GM23338 (cell line): Measurements from ENCODE around the gene C6orf15. TPM values are rescaled to one million over a fixed set of nuclear protein-coding genes. Genes with fewer than 3 reads are reported as not detected.

Experiments used
- ATAC-seq: fragments of 200-7000 bp; cut with Tn5 transposase; 3 replicates; pipeline ENCODE4 v1.9.1; 2020
- DNase-seq: peaks from one replicate; pipeline ENCODE4 v3.0.0-alpha.2; 2015; ENCODE audit warnings: low spot score
- H2AFZ ChIP-seq: fragments of 200-600 bp; sonication (generic); 2 replicates; pipeline ENCODE4 v1.8.0; 2016; ENCODE audit warnings: antibody characterized with exemption, mild to moderate bottlenecking, moderate library complexity
- H3F3A ChIP-seq: fragments of 200-600 bp; sonication (generic); replicated peaks from 2 replicates; pipeline ENCODE4 v1.8.0; 2017; ENCODE audit warnings: antibody characterized with exemption, mixed run types, low read depth
- H3K27ac ChIP-seq: fragments of 200-600 bp; sonication (generic); 2 replicates; pipeline ENCODE4 v1.6.1; 2016; ENCODE audit warnings: low read depth
- H3K27me3 ChIP-seq: fragments of 200-600 bp; sonication (generic); 2 replicates; pipeline ENCODE4 v1.8.0; 2016; ENCODE audit warnings: mild to moderate bottlenecking, mixed run types, moderate library complexity; ENCODE audit not compliant: insufficient read depth
- H3K36me3 ChIP-seq: fragments of 200-600 bp; sonication (generic); 2 replicates; pipeline ENCODE4 v1.8.0; 2016; ENCODE audit warnings: mild to moderate bottlenecking; ENCODE audit not compliant: insufficient read depth
- H3K4me1 ChIP-seq: fragments of 200-600 bp; sonication (generic); 2 replicates; pipeline ENCODE4 v1.8.0; 2016; ENCODE audit warnings: mild to moderate bottlenecking, moderate library complexity; ENCODE audit not compliant: insufficient read depth
- H3K4me2 ChIP-seq: fragments of 200-600 bp; sonication (generic); 2 replicates; pipeline ENCODE4 v1.7.1; 2017; ENCODE audit warnings: mixed run types
- H3K4me3 ChIP-seq: fragments of 200-600 bp; sonication (generic); 2 replicates; pipeline ENCODE4 v1.6.1; 2016; ENCODE audit warnings: mixed run types
- H3K79me2 ChIP-seq: fragments of 200-600 bp; sonication (generic); replicated peaks from 2 replicates; pipeline ENCODE4 v1.8.0; 2017; ENCODE audit warnings: mild to moderate bottlenecking; ENCODE audit not compliant: insufficient read depth
- H3K9me2 ChIP-seq: fragments of 200-600 bp; sonication (generic); 2 replicates; pipeline ENCODE4 v1.8.0; 2017; ENCODE audit not compliant: insufficient read depth
- H4K20me1 ChIP-seq: fragments of 200-600 bp; sonication (generic); replicated peaks from 2 replicates; pipeline ENCODE4 v1.8.0; 2017; ENCODE audit warnings: mild to moderate bottlenecking; ENCODE audit not compliant: insufficient read depth
- H3K27ac Mint-ChIP-seq: 2 replicates; pipeline ENCODE4 v1.8.0; 2020; ENCODE audit warnings: inconsistent platforms, mild to moderate bottlenecking, moderate library complexity, mixed read lengths
- H3K27me3 Mint-ChIP-seq: 3 replicates; pipeline ENCODE4 v1.8.0; 2022; ENCODE audit warnings: low read depth, mild to moderate bottlenecking, moderate library complexity, mixed read lengths, inconsistent platforms; ENCODE audit not compliant: insufficient read depth, poor library complexity
- H3K36me3 Mint-ChIP-seq: 3 replicates; pipeline ENCODE4 v1.8.0; 2021; ENCODE audit warnings: low read depth, mild to moderate bottlenecking, inconsistent platforms, moderate library complexity, mixed read lengths
- H3K4me1 Mint-ChIP-seq: 3 replicates; pipeline ENCODE4 v1.8.0; 2020; ENCODE audit warnings: mild to moderate bottlenecking, inconsistent platforms, mixed read lengths
- H3K4me3 Mint-ChIP-seq: 3 replicates; pipeline ENCODE4 v1.8.0; 2021; ENCODE audit warnings: moderate library complexity, mild to moderate bottlenecking, inconsistent platforms, mixed read lengths
- H3K9me3 Mint-ChIP-seq: 3 replicates; pipeline ENCODE4 v1.8.0; 2020; ENCODE audit warnings: moderate library complexity, mild to moderate bottlenecking, inconsistent platforms, mixed read lengths
- CREB1 ChIP-seq: fragments of 250-450 bp; sonication (Bioruptor Pico); IDR thresholded peaks from 2 replicates; pipeline ENCODE4 v1.5.0; 2020; ENCODE audit warnings: low read depth, mild to moderate bottlenecking, moderate library complexity
- CTCF ChIP-seq, 2 experiments: fragments of 200-600 bp in 1 of 2; sonication (generic) in 1 of 2; conservative IDR thresholded peaks; 2 replicates each; pipeline versions ENCODE4 v1.5.1 to v1.6.1; 2016 to 2017; ENCODE audit warnings: antibody characterized with exemption in 2 of 2, low read depth in 2 of 2, mild to moderate bottlenecking in 2 of 2, moderate library complexity in 1 of 2
- EZH2 ChIP-seq: fragments of 200-600 bp; sonication (generic); IDR thresholded peaks from one replicate; pipeline ENCODE4 v1.8.0; 2017; ENCODE audit warnings: antibody characterized with exemption, mild to moderate bottlenecking, low read depth; ENCODE audit not compliant: unreplicated experiment
- EZH2phosphoT487 ChIP-seq: fragments of 200-600 bp; sonication (generic); IDR thresholded peaks from one replicate; pipeline ENCODE4 v1.8.1; 2018; ENCODE audit warnings: antibody characterized with exemption; ENCODE audit not compliant: unreplicated experiment
- JUNB ChIP-seq: IDR thresholded peaks from one replicate; pipeline ENCODE4 v1.6.1; 2016; ENCODE audit warnings: antibody characterized with exemption; ENCODE audit not compliant: unreplicated experiment
- NANOG ChIP-seq: IDR thresholded peaks from 2 replicates; pipeline ENCODE4 v1.6.1; 2016; ENCODE audit warnings: antibody characterized with exemption, borderline replicate concordance
- POLR2AphosphoS5 ChIP-seq: IDR thresholded peaks from 2 replicates; pipeline ENCODE4 v1.6.1; 2016; ENCODE audit warnings: antibody characterized with exemption, low read depth
- STAT1 ChIP-seq: IDR thresholded peaks from one replicate; pipeline ENCODE4 v1.6.1; 2016; ENCODE audit warnings: antibody characterized with exemption; ENCODE audit not compliant: unreplicated experiment
- ZNF114 ChIP-seq: fragments of 250-450 bp; sonication (Bioruptor Pico); IDR thresholded peaks from 2 replicates; pipeline ENCODE4 v1.5.0; 2020; ENCODE audit warnings: mild to moderate bottlenecking, moderate library complexity
- ZNF331 ChIP-seq: fragments of 250-450 bp; sonication (Bioruptor Pico); IDR thresholded peaks from 2 replicates; pipeline ENCODE4 v1.5.0; 2020; ENCODE audit warnings: low read depth, mild to moderate bottlenecking, moderate library complexity
- ZNF462 ChIP-seq: fragments of 250-450 bp; sonication (Bioruptor Pico); IDR thresholded peaks from 2 replicates; pipeline ENCODE4 v1.5.0; 2020; ENCODE audit warnings: mild to moderate bottlenecking, moderate library complexity
- long read RNA-seq: library from polyadenylated mRNA; unstranded; transcript quantifications from one replicate; pipeline ENCODE4 v2.0.0, GENCODE V29; 2020; ENCODE audit not compliant: unreplicated experiment
- polyA plus RNA-seq: library from polyadenylated mRNA; unstranded; fragments of >200 nt; fragmentation: Nextera tagmentation; extraction: Ambion mirVana; gene quantifications from 2 replicates; pipeline ENCODE4 v1.2.1, GENCODE V29; 2016
- total RNA-seq: library from RNA; depleted of rRNA; stranded (reverse); fragments of >200 nt; shearing (Covaris generic); gene quantifications from 2 replicates; pipeline ENCODE4 v1.2.3, GENCODE V29; 2014; rRNA removed
- TF ChIP-seq, protein P1 (sequence below): IDR thresholded peaks from 2 replicates; pipeline ENCODE4 v1.6.1; 2016; ENCODE audit warnings: antibody characterized with exemption
- TF ChIP-seq, protein P2 (sequence below): IDR thresholded peaks from one replicate; pipeline ENCODE4 v1.6.1; 2018; ENCODE audit warnings: antibody characterized with exemption; ENCODE audit not compliant: unreplicated experiment

The C6orf15 gene
- total RNA-seq (not detected in 2 replicates), polyA plus RNA-seq (not detected in 2 replicates)
- long read RNA-seq = 0 reads

GRCh38 chr6:31112478-31112877, at the start of gene C6orf15:
C6orf15 (minus strand) TSS chr6:31112575; CDS start chr6:31112555, 20 bp downstream.
- Histone ChIP-seq H3K4me1 (peaks cover 16% of the 10 kb centered on the region), H3K27me3 (no peaks in the 10 kb centered on the region), H3K27ac (no peak within 1 kb of the TSS), H4K20me1 (no peaks in the 10 kb centered on the region), H2AFZ (no peak within 1 kb of the TSS), H3K4me2 (no peak within 1 kb of the TSS), H3K36me3 (no peaks in the 10 kb centered on the region), H3K9me2 (peaks cover 7% of the 10 kb centered on the region; the same call in 1 of the 2 replicates), H3F3A (no peaks in the 10 kb centered on the region), H3K79me2 (no peaks in the 10 kb centered on the region), H3K4me3 (no peak within 1 kb of the TSS)
- TF ChIP-seq ZNF331 (CRISPR knock-in tag) (no peak), CREB1 (CRISPR knock-in tag) (no peak), POLR2AphosphoS5 (no peak), ZNF114 (CRISPR knock-in tag) (no peak), NANOG (no peak), EZH2phosphoT487 (no peak), EZH2 (no peak), STAT1 (no peak), ZNF462 (no peak), CTCF (conservative IDR thresholded peaks at IDR 0.05; ENCODE audit: low read depth in 2 of 2) (no peak), JUNB (no peak)
- TF ChIP-seq, protein P1, sequence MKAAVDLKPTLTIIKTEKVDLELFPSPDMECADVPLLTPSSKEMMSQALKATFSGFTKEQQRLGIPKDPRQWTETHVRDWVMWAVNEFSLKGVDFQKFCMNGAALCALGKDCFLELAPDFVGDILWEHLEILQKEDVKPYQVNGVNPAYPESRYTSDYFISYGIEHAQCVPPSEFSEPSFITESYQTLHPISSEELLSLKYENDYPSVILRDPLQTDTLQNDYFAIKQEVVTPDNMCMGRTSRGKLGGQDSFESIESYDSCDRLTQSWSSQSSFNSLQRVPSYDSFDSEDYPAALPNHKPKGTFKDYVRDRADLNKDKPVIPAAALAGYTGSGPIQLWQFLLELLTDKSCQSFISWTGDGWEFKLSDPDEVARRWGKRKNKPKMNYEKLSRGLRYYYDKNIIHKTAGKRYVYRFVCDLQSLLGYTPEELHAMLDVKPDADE = no peak
- TF ChIP-seq, protein P2, sequence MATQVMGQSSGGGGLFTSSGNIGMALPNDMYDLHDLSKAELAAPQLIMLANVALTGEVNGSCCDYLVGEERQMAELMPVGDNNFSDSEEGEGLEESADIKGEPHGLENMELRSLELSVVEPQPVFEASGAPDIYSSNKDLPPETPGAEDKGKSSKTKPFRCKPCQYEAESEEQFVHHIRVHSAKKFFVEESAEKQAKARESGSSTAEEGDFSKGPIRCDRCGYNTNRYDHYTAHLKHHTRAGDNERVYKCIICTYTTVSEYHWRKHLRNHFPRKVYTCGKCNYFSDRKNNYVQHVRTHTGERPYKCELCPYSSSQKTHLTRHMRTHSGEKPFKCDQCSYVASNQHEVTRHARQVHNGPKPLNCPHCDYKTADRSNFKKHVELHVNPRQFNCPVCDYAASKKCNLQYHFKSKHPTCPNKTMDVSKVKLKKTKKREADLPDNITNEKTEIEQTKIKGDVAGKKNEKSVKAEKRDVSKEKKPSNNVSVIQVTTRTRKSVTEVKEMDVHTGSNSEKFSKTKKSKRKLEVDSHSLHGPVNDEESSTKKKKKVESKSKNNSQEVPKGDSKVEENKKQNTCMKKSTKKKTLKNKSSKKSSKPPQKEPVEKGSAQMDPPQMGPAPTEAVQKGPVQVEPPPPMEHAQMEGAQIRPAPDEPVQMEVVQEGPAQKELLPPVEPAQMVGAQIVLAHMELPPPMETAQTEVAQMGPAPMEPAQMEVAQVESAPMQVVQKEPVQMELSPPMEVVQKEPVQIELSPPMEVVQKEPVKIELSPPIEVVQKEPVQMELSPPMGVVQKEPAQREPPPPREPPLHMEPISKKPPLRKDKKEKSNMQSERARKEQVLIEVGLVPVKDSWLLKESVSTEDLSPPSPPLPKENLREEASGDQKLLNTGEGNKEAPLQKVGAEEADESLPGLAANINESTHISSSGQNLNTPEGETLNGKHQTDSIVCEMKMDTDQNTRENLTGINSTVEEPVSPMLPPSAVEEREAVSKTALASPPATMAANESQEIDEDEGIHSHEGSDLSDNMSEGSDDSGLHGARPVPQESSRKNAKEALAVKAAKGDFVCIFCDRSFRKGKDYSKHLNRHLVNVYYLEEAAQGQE = no peak
- Mint-ChIP-seq H3K27ac (no peak within 1 kb of the TSS), H3K4me1 (peaks cover 39% of the 10 kb centered on the region), H3K36me3 (no peaks in the 10 kb centered on the region; the same call in 2 of the 3 replicates), H3K9me3 (no peaks in the 10 kb centered on the region; the same call in 2 of the 3 replicates), H3K27me3 (peaks cover 20% of the 10 kb centered on the region), H3K4me3 (no peak within 1 kb of the TSS; the same call in 2 of the 3 replicates)
- ATAC-seq (no peak), DNase-seq (no peak)
